CD4-positive, alpha-beta T cell (primary cell): Measurements from ENCODE around the gene RASA3. TPM values are rescaled to one million over a fixed set of nuclear protein-coding genes. Genes with fewer than 3 reads are reported as not detected.
A peak's percentile ranks its signal among the peaks of the same experiment; 100 is the strongest.

Source experiments
- ATAC-seq: fragments of 200-7000 bp; cut with Tn5 transposase; one replicate; pipeline ENCODE4 v1.10.0; 2022; ENCODE audit warnings: mild to moderate bottlenecking; ENCODE audit not compliant: poor library complexity
- CTCF ChIA-PET: fragments of 350-600 bp; sonication (Branson Sonifier 250); formaldehyde crosslinking; loops from one replicate; lab custom pipeline; 2021; ENCODE audit warnings: antibody characterized with exemption, inconsistent platforms; lab: Charles Lee
- POLR2A ChIA-PET: fragments of 350-600 bp; sonication (Branson Sonifier 250); formaldehyde crosslinking; loops from one replicate; lab custom pipeline; 2021; ENCODE audit warnings: antibody characterized with exemption, inconsistent platforms; lab: Charles Lee
- DNase-seq, 14 experiments: peaks; one replicate each; pipeline ENCODE4 v3.0.0-alpha.2; 2013 to 2020; ENCODE audit warnings: mixed read lengths in 2 of 14
- H3K27ac ChIP-seq, 2 donors: one replicate each; pipeline versions ENCODE4 v1.5.1 to v1.7.0; 2013; ENCODE audit warnings: low read length in 2 of 2, low read depth in 1 of 2, mild to moderate bottlenecking in 1 of 2
- H3K27me3 ChIP-seq, 2 experiments: 1 replicate in 1 of 2; 2 replicates in 1 of 2; pipeline versions ENCODE4 v1.6.1 to v1.7.0; 2013; ENCODE audit warnings: low read length in 2 of 2, control low read depth in 1 of 2, mild to moderate bottlenecking in 1 of 2, moderate library complexity in 1 of 2; ENCODE audit not compliant: insufficient read depth in 2 of 2, control insufficient read depth in 1 of 2
- H3K36me3 ChIP-seq: one replicate; pipeline ENCODE4 v1.6.1; 2013; ENCODE audit warnings: low read length, control low read depth; ENCODE audit not compliant: insufficient read depth
- H3K4me1 ChIP-seq: one replicate; pipeline ENCODE4 v1.6.1; 2013; ENCODE audit warnings: low read length, control low read depth; ENCODE audit not compliant: insufficient read depth
- H3K4me3 ChIP-seq: one replicate; pipeline ENCODE4 v1.5.1; 2013; ENCODE audit warnings: mild to moderate bottlenecking, low read length, moderate library complexity
- H3K9me3 ChIP-seq, 2 experiments: 1 replicate in 1 of 2; 2 replicates in 1 of 2; pipeline versions ENCODE4 v1.6.1 to v1.7.0; 2013; ENCODE audit warnings: low read length in 2 of 2, mild to moderate bottlenecking in 2 of 2, control low read depth in 1 of 2, moderate library complexity in 1 of 2; ENCODE audit not compliant: control insufficient read depth in 1 of 2, insufficient read depth in 1 of 2
- H3K27ac Mint-ChIP-seq: one replicate; pipeline ENCODE4 v1.8.0; 2020; ENCODE audit warnings: mixed read lengths
- H3K27me3 Mint-ChIP-seq: one replicate; pipeline ENCODE4 v1.8.0; 2021; ENCODE audit warnings: mixed read lengths
- H3K36me3 Mint-ChIP-seq: one replicate; pipeline ENCODE4 v1.8.0; 2021; ENCODE audit warnings: low read depth, mixed read lengths
- H3K4me1 Mint-ChIP-seq: one replicate; pipeline ENCODE4 v1.8.0; 2021; ENCODE audit warnings: low read depth, mixed read lengths
- H3K4me3 Mint-ChIP-seq: one replicate; pipeline ENCODE4 v1.8.0; 2020; ENCODE audit warnings: mild to moderate bottlenecking, mixed read lengths
- H3K9me3 Mint-ChIP-seq: one replicate; pipeline ENCODE4 v1.8.0; 2020; ENCODE audit warnings: mixed read lengths
- CTCF ChIP-seq: fragments of 200-600 bp; IDR thresholded peaks from one replicate; pipeline ENCODE4 v1.8.0; 2022; ENCODE audit warnings: antibody characterized with exemption, mild to moderate bottlenecking
- intact Hi-C, 2 experiments: fragments of 100-400 bp; cut with DNase I in 1 of 2; cut with micrococcal nuclease in 1 of 2; formaldehyde crosslinking; loops; one replicate each; pipeline versions ENCODE4 v1.15.1 to v1.9.0; 2023 to 2025; cut with DNase I, micrococcal nuclease
- total RNA-seq, 174 experiments: library from RNA in 2 of 174; stranded (reverse) in 2 of 174; gene quantifications; one replicate each; pipeline ENCODE4 v1.2.3 and lab custom pipeline; 2021 to 2026

The RASA3 gene
- total RNA-seq, 2 experiments from 2014 or later = 181 to 184 TPM

- ChIA-PET POLR2A (no interaction called here), CTCF (no interaction called here)
- DNase-seq = no peak
- H3K27ac Mint-ChIP-seq = peak overlapping the region; percentile 33
- no peak overlapping the region for H3K4me3 Mint-ChIP-seq
- no peaks in the 10 kb centered on the region for H3K9me3 Mint-ChIP-seq
- no peak overlapping the region for H3K27ac ChIP-seq
- no peaks in the 10 kb centered on the region for H3K4me1 Mint-ChIP-seq
- TF ChIP-seq CTCF = no peak
- H3K36me3 Mint-ChIP-seq = peaks cover 94% of the 10 kb centered on the region
- no peaks in the 10 kb centered on the region for H3K27me3 ChIP-seq
- H3K4me3 ChIP-seq = no peak overlapping the region
- ATAC-seq = no peak
- peaks cover 0 to 5% of the 10 kb centered on the region in 2 experiments for H3K9me3 ChIP-seq
- H3K36me3 ChIP-seq = peaks cover 93% of the 10 kb centered on the region
- intact Hi-C loops = no loop called here
- H3K27me3 Mint-ChIP-seq = no peaks in the 10 kb centered on the region
- no peaks in the 10 kb centered on the region for H3K4me1 ChIP-seq
Measured at GRCh38 chr13:113977976-113978375, 154.4 kb downstream of the RASA3 start.

GRCh38 chr13:113976711-113977684 lies 155.4 kb downstream of the RASA3 start:
- H3K27ac ChIP-seq = no peak overlapping the region
- H3K36me3 Mint-ChIP-seq = peaks cover 88% of the 10 kb centered on the region
- TF ChIP-seq CTCF = no peak

GRCh38 chr13:113975416-113975815 lies 157.0 kb downstream of the RASA3 start:
- POLR2A ChIA-PET = no interaction called here
- Histone ChIP-seq H3K9me3 (peaks cover 0 to 5% of the 10 kb centered on the region in 2 experiments), H3K27ac (no peak overlapping the region), H3K36me3 (peaks cover 83% of the 10 kb centered on the region), H3K27me3 (no peaks in the 10 kb centered on the region), H3K4me1 (no peaks in the 10 kb centered on the region), H3K4me3 (no peak overlapping the region)
- intact Hi-C loops = no loop called here
- Mint-ChIP-seq H3K4me3 (no peak overlapping the region), H3K36me3 (peaks cover 73% of the 10 kb centered on the region), H3K9me3 (no peaks in the 10 kb centered on the region), H3K4me1 (no peaks in the 10 kb centered on the region), H3K27me3 (no peaks in the 10 kb centered on the region), H3K27ac (no peak overlapping the region)
- CTCF ChIA-PET = no interaction called here
- TF ChIP-seq CTCF = no peak
- ATAC-seq (no peak), DNase-seq (no peak)

More at GRCh38 chr13:113976711-113977684, 155.4 kb downstream of the RASA3 start:
- ATAC-seq (no peak), DNase-seq (no peak)
- H3K4me1 Mint-ChIP-seq = no peaks in the 10 kb centered on the region
- H3K36me3 ChIP-seq = peaks cover 92% of the 10 kb centered on the region
- intact Hi-C loops = no loop called here
- H3K9me3 ChIP-seq = peaks cover 0 to 5% of the 10 kb centered on the region in 2 experiments
- no peaks in the 10 kb centered on the region for H3K9me3 Mint-ChIP-seq
- no peak overlapping the region for H3K4me3 ChIP-seq
- H3K27me3 ChIP-seq = no peaks in the 10 kb centered on the region
- no peaks in the 10 kb centered on the region for H3K27me3 Mint-ChIP-seq
- no peaks in the 10 kb centered on the region for H3K4me1 ChIP-seq
- ChIA-PET CTCF (no interaction called here), POLR2A (no interaction called here)
- H3K4me3 Mint-ChIP-seq = no peak overlapping the region
- no peak overlapping the region for H3K27ac Mint-ChIP-seq
